ENCODE data around the gene CLEC4G.

CLEC4G gene

GRCh38 chr19:7706188-7706954 lies 25.5 kb downstream of the CLEC4G start:
- in situ Hi-C loops (cut with MboI; ENCODE audit: low pct_unique_long_range_greater_than_20kb, low sequenced_read_pairs, unreplicated experiment), result loop anchor here (10.0 kb wide), 1 partner anchor 88 kb away; no protein-coding TSS in a partner anchor
- TF ChIP-seq, protein P1, sequence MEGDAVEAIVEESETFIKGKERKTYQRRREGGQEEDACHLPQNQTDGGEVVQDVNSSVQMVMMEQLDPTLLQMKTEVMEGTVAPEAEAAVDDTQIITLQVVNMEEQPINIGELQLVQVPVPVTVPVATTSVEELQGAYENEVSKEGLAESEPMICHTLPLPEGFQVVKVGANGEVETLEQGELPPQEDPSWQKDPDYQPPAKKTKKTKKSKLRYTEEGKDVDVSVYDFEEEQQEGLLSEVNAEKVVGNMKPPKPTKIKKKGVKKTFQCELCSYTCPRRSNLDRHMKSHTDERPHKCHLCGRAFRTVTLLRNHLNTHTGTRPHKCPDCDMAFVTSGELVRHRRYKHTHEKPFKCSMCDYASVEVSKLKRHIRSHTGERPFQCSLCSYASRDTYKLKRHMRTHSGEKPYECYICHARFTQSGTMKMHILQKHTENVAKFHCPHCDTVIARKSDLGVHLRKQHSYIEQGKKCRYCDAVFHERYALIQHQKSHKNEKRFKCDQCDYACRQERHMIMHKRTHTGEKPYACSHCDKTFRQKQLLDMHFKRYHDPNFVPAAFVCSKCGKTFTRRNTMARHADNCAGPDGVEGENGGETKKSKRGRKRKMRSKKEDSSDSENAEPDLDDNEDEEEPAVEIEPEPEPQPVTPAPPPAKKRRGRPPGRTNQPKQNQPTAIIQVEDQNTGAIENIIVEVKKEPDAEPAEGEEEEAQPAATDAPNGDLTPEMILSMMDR (IDR thresholded peaks at IDR 0.05; ENCODE audit: extremely low read depth, insufficient read depth, missing control alignments), result no peak
- DNase-seq (ENCODE audit: low spot score), result no peak

DNA sequence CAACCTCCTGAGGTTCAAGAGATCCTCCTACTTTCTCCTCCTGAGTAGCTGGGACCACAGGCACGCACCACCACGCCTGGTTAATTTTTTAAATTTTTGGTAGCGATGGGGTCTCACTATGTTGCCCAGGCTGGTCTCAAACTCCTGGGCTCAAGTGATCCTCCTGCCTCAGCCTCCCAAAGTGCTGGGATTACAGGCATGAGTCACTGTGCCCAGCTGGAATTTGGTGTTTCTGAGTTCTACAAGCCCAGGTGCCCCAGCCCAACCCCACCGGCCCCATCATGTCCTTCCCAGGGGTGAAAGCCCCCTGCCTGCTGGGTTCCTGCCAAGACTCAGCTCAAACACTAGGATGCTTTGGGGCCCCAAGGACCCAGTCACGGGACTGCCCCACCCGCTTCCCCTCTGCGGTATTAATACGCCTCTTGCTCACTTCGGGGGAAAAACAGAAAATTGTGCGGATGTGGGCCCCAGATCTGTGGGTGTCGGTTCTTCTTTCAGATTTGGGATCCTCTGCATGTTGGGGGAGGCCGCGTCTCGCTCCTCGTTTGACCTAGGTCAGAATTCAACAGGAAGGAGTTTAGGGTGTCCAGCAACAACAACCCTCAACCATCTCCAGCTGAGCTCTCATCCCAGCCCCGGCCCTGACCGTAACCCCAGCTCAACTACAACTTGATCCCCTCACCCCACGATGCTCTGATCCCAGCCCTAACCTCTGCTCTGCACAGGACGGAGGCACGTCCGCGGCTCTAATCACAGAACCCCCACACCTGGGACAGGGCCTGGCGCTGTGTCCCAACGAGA lies 26.3 kb downstream of the CLEC4G start:
- in situ Hi-C loops (cut with MboI; ENCODE audit: low pct_unique_long_range_greater_than_20kb, low sequenced_read_pairs, unreplicated experiment), result loop anchor here (10.0 kb wide), 1 partner anchor 89 kb away; no protein-coding TSS in a partner anchor
- TF ChIP-seq, protein P1 (IDR thresholded peaks at IDR 0.05; ENCODE audit: extremely low read depth, insufficient read depth, missing control alignments), result no peak
- DNase-seq (ENCODE audit: low spot score), result no peak

GRCh38 chr19:7704280-7705060 lies 27.4 kb downstream of the CLEC4G start:
- in situ Hi-C loops (cut with MboI; ENCODE audit: low pct_unique_long_range_greater_than_20kb, low sequenced_read_pairs, unreplicated experiment), result loop anchor here (10.0 kb wide), 1 partner anchor 90 kb away; no protein-coding TSS in a partner anchor
- TF ChIP-seq, protein P1 (IDR thresholded peaks at IDR 0.05; ENCODE audit: extremely low read depth, insufficient read depth, missing control alignments), result no peak
- no peak for DNase-seq (ENCODE audit: low spot score)

GRCh38 chr19:7703332-7703731 lies 28.6 kb downstream of the CLEC4G start:
- no peak for DNase-seq (ENCODE audit: low spot score)
- in situ Hi-C loops (cut with MboI; ENCODE audit: low pct_unique_long_range_greater_than_20kb, low sequenced_read_pairs, unreplicated experiment), result loop anchor here (10.0 kb wide), 1 partner anchor 91 kb away; no protein-coding TSS in a partner anchor
- TF ChIP-seq, protein P1 (IDR thresholded peaks at IDR 0.05; ENCODE audit: extremely low read depth, insufficient read depth, missing control alignments), result no peak

DNA sequence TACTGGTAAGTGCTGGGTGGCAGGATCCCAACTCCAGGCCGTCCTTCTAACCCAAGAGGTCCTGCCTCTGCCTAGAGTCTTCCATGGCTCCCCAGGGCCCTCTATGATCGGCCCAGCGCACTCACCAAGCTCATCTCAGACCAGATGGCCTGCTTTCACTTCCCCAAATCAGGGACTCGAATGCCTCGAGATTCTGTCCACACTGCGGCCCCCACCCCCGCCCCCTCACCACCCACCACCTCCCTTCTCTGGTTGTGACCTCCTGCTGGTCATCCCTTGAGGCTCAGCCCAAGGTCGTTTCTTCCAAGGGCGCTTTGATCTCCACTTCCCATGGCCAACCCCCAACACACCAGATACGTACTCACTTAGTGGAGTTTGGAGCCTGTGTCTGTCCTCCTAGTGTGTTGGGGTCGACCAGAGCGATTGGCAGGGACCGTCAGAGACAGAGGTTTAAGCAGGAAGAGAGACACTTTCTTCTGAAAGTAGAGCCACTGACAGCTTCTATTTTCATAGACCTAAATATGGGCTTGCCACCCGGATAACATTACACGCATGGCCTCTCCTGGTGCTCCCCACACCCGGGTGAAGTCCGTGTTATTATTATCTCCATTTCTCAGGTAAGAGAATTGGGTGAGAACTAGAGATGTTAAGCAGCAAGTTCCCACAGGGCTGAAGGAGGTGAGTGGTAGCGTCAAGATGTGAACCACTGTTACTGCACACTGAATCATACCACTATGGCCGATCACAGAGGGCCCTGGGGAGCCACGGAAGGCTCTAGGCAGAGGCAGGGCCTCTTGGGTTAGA lies 30.1 kb downstream of the CLEC4G start, which contains the start of gene FCER2:
Gene FCER2 (minus strand): TSS at position 478 of the 804 bp plus-strand sequence. CDS start 2,371 bp downstream, outside the sequence.
- DNase-seq (ENCODE audit: low spot score), result peak; percentile 77
- in situ Hi-C loops (cut with MboI; ENCODE audit: low pct_unique_long_range_greater_than_20kb, low sequenced_read_pairs, unreplicated experiment), result loop anchor here (10.0 kb wide), 1 partner anchor 93 kb away; no protein-coding TSS in a partner anchor
- TF ChIP-seq, protein P1 (IDR thresholded peaks at IDR 0.05; ENCODE audit: extremely low read depth, insufficient read depth, missing control alignments), result no peak

Data from GM13977 (cell line).